Motor neuron (in vitro differentiated cells): ENCODE results near the gene ABCG4. TPM values are rescaled to one million over a fixed set of nuclear protein-coding genes. Genes with fewer than 3 reads are reported as not detected.
A peak's percentile ranks its signal among the peaks of the same experiment; 100 is the strongest.
"Not testable (repeated sequence)": the region's sequence is repeated elsewhere in the genome, so short reads cannot be mapped to it uniquely, and the experiment has no call there.

ENCODE experiments used
- ATAC-seq, 8 experiments: fragments of 200-7000 bp; cut with Tn5 transposase; replicated peaks in 6 of 8; 2 replicates each; pipeline ENCODE4 v1.8.0; 2021; ENCODE audit warnings: mild to moderate bottlenecking in 8 of 8, moderate library complexity in 8 of 8
- H3K27ac ChIP-seq, 2 donors: fragments of 250-450 bp; sonication (Bioruptor Pico); 2 replicates each; pipeline ENCODE4 v1.9.0; 2021; ENCODE audit warnings: antibody characterized with exemption in 2 of 2, mild to moderate bottlenecking in 2 of 2, moderate library complexity in 1 of 2
- H3K4me1 ChIP-seq, 2 donors: fragments of 250-450 bp; sonication (Bioruptor Pico); replicated peaks in 1 of 2; 2 replicates each; pipeline ENCODE4 v1.6.1; 2021; ENCODE audit warnings: antibody characterized with exemption in 2 of 2, mild to moderate bottlenecking in 2 of 2, moderate library complexity in 1 of 2
- H3K4me3 ChIP-seq, 5 donors: fragments of 250-450 bp; sonication (Bioruptor Pico); 2 replicates each; pipeline ENCODE4 v1.9.0; 2021; ENCODE audit warnings: antibody characterized with exemption in 5 of 5, mild to moderate bottlenecking in 5 of 5, moderate library complexity in 4 of 5
- WGBS, 10 experiments: fragments of 450-650 bp; shearing (Covaris generic); methylation state at CpG; one replicate each; pipeline ENCODE4 v1.0.0; 2022; 5-methylcytosine and 5-hydroxymethylcytosine counted together
- in situ Hi-C, 9 experiments: fragments of 400-800 bp; cut with MboI; loops; one replicate each; pipeline ENCODE4 v1.15.0; 2021; ENCODE audit warnings: low sequenced_read_pairs in 9 of 9, low pct_unique_long_range_greater_than_20kb in 2 of 9; ENCODE audit not compliant: unreplicated experiment in 9 of 9
- total RNA-seq, 8 experiments: library from RNA; unstranded; fragments of 300-600 nt; gene quantifications; 2 replicates each; pipeline versions ENCODE4 v1.2.3 to v1.2.4, GENCODE V29; 2022

Gene ABCG4
- total RNA-seq, 8 experiments from 2014 or later: 0.36 to 3.3 (median 1.6) TPM

DNA sequence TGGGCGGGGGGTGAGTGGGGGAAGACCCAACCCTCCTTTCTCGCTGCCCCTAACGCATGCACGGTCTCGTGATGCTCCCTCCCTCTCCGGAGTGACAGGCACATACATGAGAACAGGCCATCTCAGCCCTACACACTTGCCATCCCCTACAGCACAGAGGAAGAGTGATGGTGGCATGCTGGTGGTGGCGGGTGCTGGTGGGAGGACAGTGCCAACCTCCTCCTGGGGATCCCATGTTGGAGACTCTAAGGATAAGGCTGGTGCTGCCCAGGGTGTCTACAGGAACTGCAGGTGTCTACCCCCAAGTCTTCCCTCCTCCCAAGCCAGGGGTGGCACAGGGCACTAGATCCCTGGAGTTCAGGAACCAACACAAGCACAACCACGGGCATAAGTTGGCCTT is 13.0 kb downstream of the ABCG4 start:
- Histone ChIP-seq H3K27ac (no peak overlapping the region), H3K4me1 (no peaks in the 10 kb centered on the region), H3K4me3 (no peak overlapping the region)
- no peak for ATAC-seq
- WGBS, 10 experiments: 50 to 100% (median 68%) methylated on average over 1 to 5 of the region's 8 CpGs; no CpG with 5 or more reads in 6 of the 10 experiments
- in situ Hi-C loops: no loop called here

DNA sequence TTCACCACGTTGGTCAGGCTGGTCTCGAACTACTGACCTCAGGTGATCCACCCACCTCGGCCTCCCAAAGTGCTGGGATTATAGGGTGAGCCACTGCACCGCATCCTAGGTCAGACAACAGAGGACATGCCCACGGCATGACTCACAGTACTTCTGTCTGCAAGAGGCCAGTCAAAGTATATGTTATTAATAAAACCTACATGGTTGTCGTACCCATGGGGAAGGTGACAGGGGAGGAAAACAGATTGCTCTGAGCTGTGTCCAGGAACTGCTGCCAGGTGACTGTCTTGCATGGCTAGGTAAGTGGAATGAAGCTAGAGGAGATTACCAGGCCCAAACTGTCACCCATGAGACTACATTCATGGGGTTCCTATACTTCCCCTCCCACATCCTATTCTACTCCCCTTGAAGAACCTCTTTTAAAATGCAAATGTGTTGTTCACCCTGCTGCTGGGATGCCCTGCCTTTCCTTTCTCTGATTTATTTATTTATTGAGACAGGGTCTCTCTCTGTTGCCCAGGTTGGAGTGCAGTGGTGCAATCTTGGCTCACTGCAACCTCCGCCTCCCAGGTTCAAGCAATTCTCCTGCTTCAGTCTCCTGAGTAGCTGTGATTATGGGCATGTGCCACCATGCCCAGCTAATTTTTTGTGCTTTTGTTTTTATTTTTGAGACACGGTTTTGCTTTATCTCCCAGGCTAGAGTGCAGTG is 17.7 kb downstream of the ABCG4 start:
- WGBS, 10 experiments: 43 to 100% (median 78%) methylated on average over 1 to 6 of the region's 8 CpGs; no CpG with 5 or more reads in 2 of the 10 experiments

DNA sequence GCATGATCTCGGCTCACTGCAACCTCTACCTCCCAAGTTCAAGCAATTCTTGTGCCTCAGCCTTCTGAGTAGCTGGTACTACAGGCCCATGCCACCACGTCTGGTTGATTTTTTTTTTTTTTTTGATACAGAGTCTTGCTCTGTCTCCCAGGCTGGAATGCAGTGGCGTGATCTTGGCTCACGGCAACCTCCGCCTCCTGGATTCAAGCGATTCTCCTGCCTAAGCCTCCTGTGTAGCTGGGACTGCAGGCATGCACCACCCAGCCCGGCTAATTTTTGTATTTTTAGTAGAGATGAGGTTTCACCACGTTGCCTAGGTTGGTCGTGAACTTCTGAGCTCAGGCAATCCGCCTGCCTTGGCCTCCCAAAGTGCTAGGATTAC is 18.2 kb downstream of the ABCG4 start:
- H3K27ac ChIP-seq, H3K4me1 ChIP-seq, ATAC-seq, H3K4me3 ChIP-seq, in situ Hi-C loops: not testable (repeated sequence)
- 70 to 80% (median 75%) methylated on average over 3 to 9 of the region's 10 CpGs; no CpG with 5 or more reads in 5 of the 10 experiments for WGBS, 10 experiments

More for the DNA sequence above, 17.7 kb downstream of the ABCG4 start:
- Histone ChIP-seq H3K4me3 (no peak overlapping the region), H3K27ac (no peak overlapping the region), H3K4me1 (peaks cover 0 to 3% of the 10 kb centered on the region in 2 donors)
- in situ Hi-C loops: no loop called here
- ATAC-seq: no peak

DNA sequence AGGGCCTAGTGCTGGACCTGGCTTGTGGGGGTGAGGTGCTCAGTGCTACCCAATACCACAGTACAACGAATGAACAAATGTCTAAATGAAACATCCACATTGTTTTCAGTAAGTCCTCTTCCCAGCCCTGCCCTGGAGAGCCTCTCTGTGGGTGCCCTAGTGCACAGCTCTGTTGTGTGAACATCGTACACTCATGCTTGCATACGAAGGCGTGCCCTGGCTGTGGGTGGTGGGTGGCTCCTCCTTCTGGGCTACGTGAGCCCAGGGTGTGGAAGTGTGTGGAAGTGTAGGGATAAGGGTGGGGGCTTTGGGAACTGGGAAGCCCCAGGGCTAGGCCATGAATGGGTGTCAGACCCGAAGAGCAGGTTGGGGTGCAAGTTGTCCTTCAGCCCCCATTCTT is 19.1 kb downstream of the ABCG4 start:
- Histone ChIP-seq H3K27ac (no peak overlapping the region), H3K4me3 (no peak overlapping the region), H3K4me1 (peaks cover 0 to 3% of the 10 kb centered on the region in 2 donors)
- in situ Hi-C loops: no loop called here
- peak in 3 of 8 experiments; percentile 39 to 78 (median 67) for ATAC-seq
- WGBS, 10 experiments: 10 to 90% (median 67%) methylated on average over 1 to 4 of the region's 6 CpGs; no CpG with 5 or more reads in 2 of the 10 experiments

DNA sequence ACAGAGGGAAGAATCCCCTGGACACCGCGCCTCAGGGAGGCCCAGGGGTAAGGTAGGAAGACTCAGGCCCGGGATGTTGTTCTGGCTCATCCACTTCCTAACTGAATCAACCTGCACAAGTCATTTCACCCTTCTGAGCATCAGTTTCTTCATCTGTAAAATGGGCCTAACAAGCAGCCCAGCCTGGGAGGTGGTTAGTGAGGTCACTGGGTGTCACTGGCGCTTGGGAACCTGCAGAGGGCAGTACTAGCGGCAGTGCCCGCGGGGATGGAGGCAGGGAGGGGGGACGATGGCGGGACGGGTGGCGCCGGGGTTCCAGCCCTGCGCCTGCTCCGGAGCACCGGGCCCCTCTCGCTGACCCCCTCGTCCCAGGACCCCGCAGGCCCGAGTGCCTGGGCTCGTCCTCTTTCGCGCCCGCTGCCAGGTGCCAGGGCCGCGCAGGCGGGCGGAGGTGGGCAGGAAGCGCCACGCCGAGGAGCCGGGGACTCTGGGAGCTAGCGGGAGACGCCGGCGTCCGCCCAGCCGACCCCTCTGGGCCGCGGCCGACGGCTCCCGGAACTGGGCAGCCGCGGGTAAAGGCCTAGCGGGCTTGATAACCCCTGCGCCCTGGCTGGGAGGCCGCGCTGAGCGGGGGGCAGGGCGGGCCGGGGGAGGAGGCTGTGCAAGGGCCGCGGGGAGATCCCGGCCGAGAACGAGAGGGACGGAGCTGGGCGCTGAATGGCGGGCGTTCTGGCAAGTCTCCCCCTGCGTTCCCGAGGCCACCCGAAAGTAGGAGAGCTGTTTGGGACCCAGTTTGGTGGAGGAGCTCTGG is 19.8 kb downstream of the ABCG4 start, which contains the start of gene NLRX1:
Gene NLRX1 (plus strand): TSS at position 255 of the 811 bp plus-strand sequence. CDS start 2,679 bp downstream, outside the sequence.
- WGBS, 10 experiments: 14 to 92% (median 66%) methylated on average over 2 to 3 of the region's 63 CpGs; no CpG with 5 or more reads in 5 of the 10 experiments
- peaks cover 0 to 3% of the 10 kb centered on the region in 2 donors for H3K4me1 ChIP-seq
- in situ Hi-C loops: no loop called here
- ATAC-seq: peak; percentile 76 to 88 (median 81)
- H3K4me3 ChIP-seq: peak within 1 kb of the TSS; percentile 27 to 53 (median 34)
- H3K27ac ChIP-seq: peak within 1 kb of the TSS in 1 of 2 donors; percentile 2

DNA sequence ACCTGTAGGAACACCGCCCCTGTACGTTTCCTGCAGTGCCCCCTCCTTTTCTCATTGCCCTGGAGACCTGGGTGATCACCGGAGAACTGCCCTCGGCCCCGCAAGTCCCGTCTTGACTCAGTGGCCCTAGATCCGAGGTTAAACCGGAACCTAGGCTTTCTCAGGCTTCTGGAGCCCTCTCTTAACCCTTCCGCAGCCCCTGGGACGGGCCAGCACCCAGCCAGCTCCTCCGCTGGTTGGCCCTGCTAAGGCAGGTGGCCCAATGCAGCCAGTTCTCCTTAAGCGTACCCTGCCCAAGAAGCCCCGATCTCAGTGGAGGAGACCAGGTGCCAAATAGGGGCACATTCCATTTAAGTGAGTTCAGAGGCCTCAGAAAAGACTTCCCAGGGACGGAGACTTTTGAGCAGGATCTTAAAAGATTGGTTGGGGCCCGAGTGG is 20.4 kb downstream of the ABCG4 start:
- in situ Hi-C loops: no loop called here
- WGBS, 10 experiments: 33 to 100% (median 66%) methylated on average over 1 to 7 of the region's 15 CpGs; no CpG with 5 or more reads in 6 of the 10 experiments

DNA sequence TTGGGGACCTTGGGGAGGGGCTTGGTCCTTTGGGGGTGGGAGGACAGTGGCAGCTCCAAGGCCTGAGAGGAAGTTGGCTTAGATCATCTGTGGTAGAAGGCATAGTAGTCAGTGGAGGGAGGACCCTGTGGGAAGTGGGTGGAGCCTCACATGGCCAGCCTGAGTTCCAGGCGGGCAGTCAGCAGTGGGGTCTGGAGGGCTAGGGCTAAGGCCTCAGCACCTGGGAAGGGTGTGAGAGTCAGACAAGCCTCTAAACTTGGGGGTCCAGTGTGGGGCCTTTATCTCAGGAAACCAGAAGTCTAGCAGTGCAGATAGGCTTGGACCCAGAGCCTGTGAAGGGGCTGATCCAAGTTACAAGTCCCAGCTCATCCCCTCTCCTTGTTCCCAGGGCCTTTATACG is 23.7 kb downstream of the ABCG4 start:
- Histone ChIP-seq H3K4me3 (no peak overlapping the region), H3K27ac (no peak overlapping the region), H3K4me1 (peaks cover 6 to 7% of the 10 kb centered on the region in 2 donors)
- ATAC-seq: no peak
- in situ Hi-C loops: no loop called here
- 67% methylated on average over 1 of the region's 2 CpGs; no CpG with 5 or more reads in 9 of the 10 experiments for WGBS, 10 experiments

More for the DNA sequence above, 20.4 kb downstream of the ABCG4 start:
- peak in 6 of 8 experiments; percentile 15 to 60 (median 22) for ATAC-seq
- H3K4me1 ChIP-seq: peaks cover 0 to 3% of the 10 kb centered on the region in 2 donors
- peak overlapping the region in 4 of 5 donors; percentile 30 to 53 (median 39) for H3K4me3 ChIP-seq
- no peak overlapping the region for H3K27ac ChIP-seq

DNA sequence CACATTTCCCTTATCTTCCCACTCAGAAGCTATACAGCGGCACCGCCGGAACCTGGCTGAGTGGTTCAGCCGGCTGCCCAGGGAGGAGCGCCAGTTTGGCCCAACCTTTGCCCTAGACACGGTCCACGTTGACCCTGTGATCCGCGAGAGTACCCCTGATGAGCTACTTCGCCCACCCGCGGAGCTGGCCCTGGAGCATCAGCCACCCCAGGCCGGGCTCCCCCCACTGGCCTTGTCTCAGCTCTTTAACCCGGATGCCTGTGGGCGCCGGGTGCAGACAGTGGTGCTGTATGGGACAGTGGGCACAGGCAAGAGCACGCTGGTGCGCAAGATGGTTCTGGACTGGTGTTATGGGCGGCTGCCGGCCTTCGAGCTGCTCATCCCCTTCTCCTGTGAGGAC is 24.6 kb downstream of the ABCG4 start:
- no peak overlapping the region for H3K27ac ChIP-seq
- H3K4me1 ChIP-seq: peaks cover 6 to 7% of the 10 kb centered on the region in 2 donors
- in situ Hi-C loops: no loop called here
- ATAC-seq: no peak
- no peak overlapping the region for H3K4me3 ChIP-seq
- WGBS, 10 experiments: 88 to 100% (median 97%) methylated on average over 2 to 8 of the region's 21 CpGs; no CpG with 5 or more reads in 7 of the 10 experiments

DNA sequence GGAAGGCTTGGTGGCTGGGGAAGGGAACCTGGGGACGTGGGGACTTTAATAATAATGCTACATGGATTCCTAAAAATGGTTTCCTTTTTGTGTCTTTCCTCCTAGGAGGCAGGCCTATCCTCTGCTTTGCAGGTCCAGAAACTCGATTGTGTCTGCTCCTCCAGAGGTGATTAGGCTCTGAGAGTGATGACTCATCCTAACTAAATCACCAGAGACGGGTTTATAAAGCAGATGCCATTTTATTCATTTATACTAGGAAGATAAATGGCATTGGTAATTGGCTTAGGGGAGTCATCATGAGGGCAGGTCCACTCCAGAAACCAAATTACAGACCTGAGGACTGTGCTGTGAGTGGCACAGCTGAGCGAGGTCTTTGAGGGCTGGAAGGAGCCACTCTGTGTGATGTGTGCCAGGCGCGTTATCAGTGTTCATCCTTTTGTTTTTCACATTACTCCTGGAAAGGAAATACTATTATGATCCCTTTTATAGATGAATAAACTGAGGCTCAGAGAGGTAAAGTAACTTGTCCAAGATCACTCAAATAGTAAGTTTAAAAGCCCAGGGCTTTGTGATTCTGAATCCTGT is 26.7 kb downstream of the ABCG4 start:
- in situ Hi-C loops: no loop called here
- WGBS, 10 experiments: 57 to 100% (median 92%) methylated on average over 2 to 6 of the region's 6 CpGs; no CpG with 5 or more reads in 3 of the 10 experiments
- H3K4me1 ChIP-seq: peaks cover 4 to 6% of the 10 kb centered on the region in 2 donors
- peak in 7 of 8 experiments; percentile 39 to 91 (median 83) for ATAC-seq
- H3K4me3 ChIP-seq: no peak overlapping the region
- peak overlapping the region; percentile 27 to 31 for H3K27ac ChIP-seq

DNA sequence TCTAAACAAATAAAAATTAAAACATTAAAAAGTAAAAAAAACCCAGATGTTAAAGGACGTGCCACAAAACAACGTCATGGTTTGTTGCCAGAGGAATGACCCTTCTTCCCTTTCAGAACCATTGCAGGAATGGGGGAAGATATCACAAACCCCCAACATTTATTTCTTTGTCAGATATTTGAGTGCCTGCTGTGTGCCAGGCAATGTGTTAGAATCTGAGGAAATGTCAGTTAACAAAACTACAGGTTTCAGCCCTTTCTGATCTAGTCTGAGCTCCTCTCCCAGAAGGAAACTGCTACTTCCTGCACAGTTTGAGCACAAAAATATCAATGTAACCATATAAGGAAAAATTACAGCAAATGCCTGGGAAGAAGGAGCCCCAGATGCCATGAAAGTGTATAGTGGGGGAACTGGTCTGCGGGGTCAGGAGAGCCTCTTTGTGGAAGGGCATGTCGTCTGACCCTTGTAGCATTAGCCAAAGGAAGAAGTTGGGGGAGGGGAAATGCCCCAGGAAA is 29.4 kb downstream of the ABCG4 start:
- H3K27ac ChIP-seq: no peak overlapping the region
- in situ Hi-C loops: no loop called here
- peaks cover 4 to 6% of the 10 kb centered on the region in 2 donors for H3K4me1 ChIP-seq
- 0 to 100% (median 85%) methylated on average over 1 to 4 of the region's 4 CpGs for WGBS, 10 experiments
- H3K4me3 ChIP-seq: no peak overlapping the region
- no peak for ATAC-seq

DNA sequence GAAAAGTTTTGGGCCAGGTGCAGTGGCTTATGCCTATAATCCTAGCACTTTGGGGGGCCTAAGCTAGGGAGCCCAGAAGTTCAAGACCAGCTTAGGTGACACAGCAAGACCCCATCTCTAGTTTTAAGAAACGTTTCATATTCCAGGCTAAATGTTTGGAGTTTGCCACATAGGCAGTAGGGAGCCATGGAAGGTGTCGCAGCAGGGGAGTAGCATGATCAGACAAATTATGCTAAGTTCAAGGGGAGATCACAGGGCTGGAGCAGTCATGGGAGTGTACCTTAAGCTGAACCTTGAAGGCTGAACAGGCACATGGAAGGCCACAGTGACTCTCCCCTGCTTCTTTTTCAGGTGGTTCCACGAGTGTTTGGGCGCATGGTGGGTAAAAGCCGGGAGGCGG is 30.5 kb downstream of the ABCG4 start:
- H3K4me3 ChIP-seq: no peak overlapping the region
- no peak overlapping the region for H3K27ac ChIP-seq
- in situ Hi-C loops: no loop called here
- 80 to 100% (median 81%) methylated on average over 1 to 4 of the region's 6 CpGs; no CpG with 5 or more reads in 3 of the 10 experiments for WGBS, 10 experiments
- peaks cover 4 to 6% of the 10 kb centered on the region in 2 donors for H3K4me1 ChIP-seq
- ATAC-seq: no peak

DNA sequence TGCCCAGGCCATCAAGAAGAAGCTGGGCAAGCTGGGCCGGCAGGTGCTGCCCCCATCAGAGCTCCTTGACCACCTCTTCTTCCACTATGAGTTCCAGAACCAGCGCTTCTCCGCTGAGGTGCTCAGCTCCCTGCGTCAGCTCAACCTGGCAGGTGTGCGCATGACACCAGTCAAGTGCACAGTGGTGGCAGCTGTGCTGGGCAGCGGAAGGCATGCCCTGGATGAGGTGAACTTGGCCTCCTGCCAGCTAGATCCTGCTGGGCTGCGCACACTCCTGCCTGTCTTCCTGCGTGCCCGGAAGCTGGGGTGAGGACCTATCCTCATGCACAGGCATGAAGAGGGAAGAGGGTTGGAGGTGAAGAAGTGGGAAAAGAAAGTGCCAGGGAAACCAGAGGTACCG is 31.1 kb downstream of the ABCG4 start:
- ATAC-seq: no peak
- H3K27ac ChIP-seq: no peak overlapping the region
- no peak overlapping the region for H3K4me3 ChIP-seq
- peaks cover 4 to 6% of the 10 kb centered on the region in 2 donors for H3K4me1 ChIP-seq
- 80 to 100% methylated on average over 1 to 5 of the region's 10 CpGs; no CpG with 5 or more reads in 8 of the 10 experiments for WGBS, 10 experiments
- in situ Hi-C loops: no loop called here
